ENCODE measurements around the gene KCTD11.
A peak's percentile ranks its signal among the peaks of the same experiment; 100 is the strongest.
"Not testable (repeated sequence)": the region's sequence is repeated elsewhere in the genome, so short reads cannot be mapped to it uniquely, and the experiment has no call there.

KCTD11 gene

GRCh38 chr17:7322520-7323194 is 29.3 kb upstream of the KCTD11 start:
- DNase-seq (ENCODE audit: low read depth in 2 of 3, low spot score in 2 of 3) = no peak

- DNase-seq (ENCODE audit: low read depth in 2 of 3, low spot score in 2 of 3) = peak in 1 of 3 experiments; percentile 74
Observed at GRCh38 chr17:7323731-7324437, 28.1 kb upstream of the KCTD11 start.

DNA sequence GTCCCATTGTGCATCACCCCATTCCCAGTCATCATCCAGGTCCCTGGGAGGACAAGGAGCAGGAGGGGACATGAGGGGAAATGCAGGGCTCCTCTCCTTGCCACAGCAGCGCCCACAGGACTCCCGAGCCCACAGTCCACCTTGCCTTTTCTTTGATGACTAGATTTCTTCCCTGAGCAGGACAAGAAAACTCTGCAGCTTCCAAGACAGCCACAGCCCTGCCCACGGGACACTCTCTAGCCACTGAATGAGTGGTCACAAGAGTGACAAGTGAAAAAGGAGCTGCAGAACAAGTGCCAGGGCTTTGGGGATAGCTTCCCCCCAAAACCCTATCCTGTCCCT is 27.6 kb upstream of the KCTD11 start:
- no peak for DNase-seq (ENCODE audit: low read depth in 2 of 3, low spot score in 2 of 3)

- DNase-seq (ENCODE audit: low read depth in 2 of 3, low spot score in 2 of 3) = no peak
Observed at GRCh38 chr17:7325031-7325528, 26.9 kb upstream of the KCTD11 start.

DNA sequence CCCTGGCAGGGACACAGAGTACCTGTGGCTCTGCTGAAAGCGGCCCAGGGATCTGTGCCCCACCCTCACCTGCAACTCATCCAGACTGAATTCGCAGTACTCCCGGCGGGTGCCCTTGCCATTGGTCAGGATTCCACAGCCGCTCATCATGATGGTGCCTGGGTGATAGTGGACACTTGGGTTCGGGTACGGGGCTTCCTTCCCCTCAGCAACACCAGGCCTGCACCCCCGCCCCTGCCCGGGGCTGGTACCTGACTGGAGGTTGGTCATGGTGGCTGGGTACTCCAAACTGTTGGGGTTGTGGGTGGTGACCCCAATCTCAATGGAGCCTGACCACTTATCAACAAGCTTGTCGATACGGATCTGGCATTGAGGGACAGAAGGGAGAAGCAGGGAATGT is 25.8 kb upstream of the KCTD11 start:
- no peak for DNase-seq (ENCODE audit: low read depth in 2 of 3, low spot score in 2 of 3)

DNA sequence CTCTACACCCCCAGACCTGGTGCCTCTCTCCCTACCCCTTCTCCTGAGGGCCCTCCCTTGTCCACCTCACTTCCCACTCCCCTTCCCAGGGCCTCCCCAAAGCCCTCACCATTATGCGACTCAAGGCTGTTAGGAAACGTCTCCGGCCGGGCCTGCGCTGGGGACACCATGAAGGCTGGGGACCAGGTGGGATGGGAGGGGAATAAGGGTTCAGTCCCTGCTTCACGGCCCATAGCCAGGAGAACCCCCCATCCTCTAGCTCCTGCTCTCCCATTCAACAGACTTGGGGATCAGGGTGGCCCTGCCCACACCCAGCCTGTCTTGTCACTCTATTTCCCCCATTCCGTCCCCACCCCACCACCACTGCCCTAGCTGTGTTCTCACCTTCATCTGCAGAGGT is 24.9 kb upstream of the KCTD11 start:
- no peak for DNase-seq (ENCODE audit: low read depth in 2 of 3, low spot score in 2 of 3)

DNA sequence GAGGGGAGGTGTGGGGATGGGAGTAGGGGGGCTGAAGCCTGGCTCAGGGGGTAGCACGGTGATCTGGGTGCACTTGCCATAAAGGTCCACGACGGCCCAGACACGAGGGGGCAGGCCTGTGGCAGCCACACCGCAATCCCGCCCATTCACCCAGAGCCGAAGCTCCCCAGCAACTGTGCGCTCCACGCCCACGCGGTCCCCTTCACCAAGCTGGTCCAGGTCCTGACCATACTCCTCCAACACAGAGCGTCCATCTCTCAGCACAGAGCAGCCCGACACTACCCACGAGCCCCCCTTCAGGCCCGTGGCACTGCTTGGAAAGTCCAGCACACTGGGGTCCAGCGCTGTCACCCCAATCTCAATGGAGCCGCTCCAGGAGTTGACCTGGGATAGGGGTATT is 24.5 kb upstream of the KCTD11 start:
- DNase-seq (ENCODE audit: low read depth in 2 of 3, low spot score in 2 of 3) = no peak

- no peak for DNase-seq (ENCODE audit: low read depth in 2 of 3, low spot score in 2 of 3)
Observed at GRCh38 chr17:7328009-7328408, 24.0 kb upstream of the KCTD11 start.

- no peak for DNase-seq (ENCODE audit: low read depth in 2 of 3, low spot score in 2 of 3)
Observed at GRCh38 chr17:7328840-7329373, 23.1 kb upstream of the KCTD11 start, which contains the start of gene NEURL4. NEURL4 (minus strand) TSS chr17:7329335; CDS start chr17:7329312, 23 bp downstream.

DNA sequence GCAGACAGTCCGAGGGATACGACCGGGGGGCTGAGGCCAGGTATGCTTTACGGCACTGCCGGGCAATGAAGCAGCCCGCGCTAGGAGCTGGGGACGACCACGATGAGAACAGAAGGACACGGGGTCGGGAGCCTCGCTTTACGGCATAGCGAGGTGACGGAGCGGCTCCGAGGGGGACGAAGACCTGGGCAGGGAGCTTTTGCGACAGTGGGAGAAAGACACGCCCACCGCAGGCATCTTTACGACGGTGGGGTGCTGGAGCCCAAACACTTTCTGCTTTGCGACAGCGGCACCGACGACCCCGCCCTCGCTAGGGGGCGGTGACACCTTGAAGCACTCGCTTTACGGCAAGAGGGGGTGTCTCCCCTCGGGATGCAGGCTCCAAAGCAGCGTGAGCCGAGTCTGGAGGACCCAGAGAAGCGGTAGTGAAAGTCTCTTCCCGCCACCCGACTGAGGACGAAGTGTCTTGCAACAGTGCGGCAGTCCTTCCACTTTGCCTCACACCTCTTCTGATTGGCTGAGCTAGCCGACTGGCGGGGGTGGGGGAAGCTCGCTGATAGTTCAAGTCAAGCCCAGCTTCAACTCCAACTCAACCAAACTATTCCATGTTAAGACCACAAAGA is 22.5 kb upstream of the KCTD11 start:
- DNase-seq (ENCODE audit: low read depth in 2 of 3, low spot score in 2 of 3) = peak; percentile 84 to 94 (median 89)

- DNase-seq (ENCODE audit: low read depth in 2 of 3, low spot score in 2 of 3) = peak in 2 of 3 experiments; percentile 74 to 75
Observed at GRCh38 chr17:7329997-7330637, 21.8 kb upstream of the KCTD11 start.

DNA sequence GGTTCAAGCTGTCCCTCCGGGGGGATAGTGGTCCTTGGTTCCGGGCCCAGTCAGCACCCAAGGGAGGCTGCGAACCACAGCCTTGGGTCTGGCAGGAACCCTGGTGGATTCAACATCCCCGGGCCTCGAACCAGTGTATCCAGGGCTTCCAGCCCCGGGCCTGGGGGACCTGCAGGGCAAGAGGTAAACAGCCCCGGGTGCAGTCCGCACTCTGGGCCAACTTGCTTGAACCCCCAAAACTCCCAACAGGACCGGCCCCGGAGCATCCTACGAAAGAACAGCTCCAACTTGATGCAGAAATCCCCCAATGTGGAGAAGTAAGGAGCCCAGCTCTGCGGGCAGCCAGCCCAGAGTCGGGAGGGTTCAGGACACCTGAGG is 21.3 kb upstream of the KCTD11 start:
- DNase-seq (ENCODE audit: low read depth in 2 of 3, low spot score in 2 of 3) = no peak

DNA sequence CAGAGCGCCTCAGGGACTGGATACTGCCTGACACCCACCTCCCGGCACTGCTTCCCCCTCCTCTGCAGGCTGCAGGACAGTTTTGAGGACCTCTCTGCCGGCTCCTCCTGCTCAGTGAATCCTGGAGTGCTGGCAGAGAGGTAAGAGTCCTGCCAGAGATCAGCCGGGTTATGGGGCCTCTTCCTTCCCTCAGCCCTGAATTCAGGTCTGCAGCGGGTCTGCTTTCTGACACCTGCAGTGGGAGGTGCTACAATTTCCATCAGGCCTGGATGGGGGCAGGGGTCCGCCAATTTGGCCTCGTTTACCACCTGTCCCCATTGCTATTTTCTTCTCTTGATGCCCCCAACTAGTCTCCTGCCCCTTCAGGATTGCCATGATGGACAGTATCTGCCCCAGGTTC is 19.9 kb upstream of the KCTD11 start:
- no peak for DNase-seq (ENCODE audit: low read depth in 2 of 3, low spot score in 2 of 3)

- DNase-seq (ENCODE audit: low read depth in 2 of 3, low spot score in 2 of 3) = not testable (repeated sequence)
Observed at GRCh38 chr17:7332600-7333069, 19.3 kb upstream of the KCTD11 start.

DNA sequence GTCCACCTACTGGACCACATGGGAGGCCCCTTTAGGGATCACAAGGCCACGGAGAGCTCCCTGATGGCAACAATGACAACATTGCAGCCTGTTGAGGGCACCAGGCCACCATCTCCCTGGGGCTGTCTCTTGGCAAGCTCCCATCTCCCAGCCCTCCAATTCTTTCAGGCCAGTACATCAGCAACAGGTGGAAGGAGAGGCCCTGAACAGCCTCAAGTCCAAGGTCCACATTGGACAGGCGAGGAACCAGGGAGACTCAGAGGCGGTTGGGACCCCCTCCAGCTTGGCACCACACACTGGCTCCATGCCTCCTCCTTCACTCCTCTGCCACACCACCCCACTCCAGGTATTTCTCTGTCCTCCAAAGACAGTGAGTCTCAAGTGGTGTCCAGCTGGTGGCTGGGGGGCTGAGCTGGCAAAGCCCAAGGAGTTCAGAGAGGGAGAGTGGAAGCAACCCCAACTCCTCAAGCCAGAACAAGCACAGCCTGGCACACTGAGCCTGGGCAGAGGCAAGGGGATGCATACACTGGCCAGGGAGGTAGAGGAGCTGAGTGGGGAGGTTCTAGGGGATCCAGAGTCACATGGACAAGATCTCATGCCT is 16.9 kb upstream of the KCTD11 start:
- no peak for DNase-seq (ENCODE audit: low read depth in 2 of 3, low spot score in 2 of 3)

DNA sequence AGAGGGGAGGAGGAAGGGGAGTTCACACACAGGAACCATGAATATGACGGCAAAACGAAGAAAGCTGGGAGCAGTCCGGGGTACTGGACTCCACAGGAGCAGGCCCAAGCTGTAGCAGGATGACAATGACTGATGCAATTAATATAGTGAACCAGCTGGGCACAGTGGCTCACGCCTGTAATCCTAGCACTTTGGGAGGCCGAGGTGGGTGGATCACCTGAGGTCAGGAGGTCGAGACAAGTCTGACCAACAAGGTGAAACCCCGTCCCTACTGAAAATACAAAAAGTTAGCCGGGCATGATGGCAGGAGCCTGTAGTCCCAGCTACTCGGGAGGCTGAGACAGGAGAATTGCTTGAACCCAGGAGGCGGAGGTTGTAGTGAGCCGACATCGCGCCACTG is 16.2 kb upstream of the KCTD11 start:
- not testable (repeated sequence) for DNase-seq (ENCODE audit: low read depth in 2 of 3, low spot score in 2 of 3)

DNA sequence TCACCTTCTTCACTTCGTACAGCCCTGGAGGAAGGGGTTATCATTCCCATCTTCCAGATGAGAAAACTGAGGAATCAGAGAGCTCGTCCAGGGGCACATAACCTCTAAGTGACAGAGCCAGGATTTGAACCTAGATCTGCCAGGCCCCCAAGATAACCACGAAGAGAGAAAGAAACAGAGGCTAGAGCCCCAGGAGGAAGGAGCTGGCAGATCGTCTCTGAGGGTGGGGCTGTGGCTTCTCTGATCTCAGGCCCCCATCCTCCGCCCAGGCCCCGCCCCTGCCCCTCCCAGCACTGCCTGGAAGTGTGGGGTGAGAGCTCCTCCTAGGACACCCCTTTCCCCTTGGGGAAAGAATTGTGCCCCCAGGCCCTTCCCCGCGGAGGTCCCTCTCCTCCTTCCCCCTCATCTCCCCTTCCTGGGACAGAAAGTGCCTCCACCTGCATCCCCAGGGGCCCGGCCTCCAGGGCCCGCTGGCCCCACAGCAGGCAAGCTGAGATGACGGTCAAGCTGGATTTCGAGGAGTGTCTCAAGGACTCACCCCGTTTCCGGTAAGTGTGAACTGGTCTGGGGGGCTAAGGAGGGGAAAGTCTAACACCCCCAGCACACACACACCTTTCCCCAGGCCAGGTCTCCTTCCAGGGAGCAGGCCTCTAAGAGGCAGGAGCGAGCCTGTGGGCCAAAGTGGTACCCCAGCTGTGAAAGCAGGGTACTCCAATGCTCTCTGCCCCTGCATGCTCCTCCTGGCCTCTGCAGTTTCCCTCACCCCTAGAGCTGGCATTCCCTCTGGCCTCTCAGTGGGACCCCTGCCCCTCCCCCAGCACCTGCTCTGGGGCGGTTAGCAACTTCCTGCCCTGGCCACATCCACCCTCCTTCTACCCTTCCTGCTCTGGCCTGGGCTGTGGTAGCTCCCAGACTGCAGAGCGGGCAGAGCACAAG is 15.5 kb upstream of the KCTD11 start, which contains the start of gene ACAP1:
Gene ACAP1, plus strand, starts transcription at position 290 of the 936 bp plus-strand sequence. Its CDS starts 206 bp downstream, at position 496.
- peak; percentile 62 to 73 (median 64) for DNase-seq (ENCODE audit: low read depth in 2 of 3, low spot score in 2 of 3)

DNA sequence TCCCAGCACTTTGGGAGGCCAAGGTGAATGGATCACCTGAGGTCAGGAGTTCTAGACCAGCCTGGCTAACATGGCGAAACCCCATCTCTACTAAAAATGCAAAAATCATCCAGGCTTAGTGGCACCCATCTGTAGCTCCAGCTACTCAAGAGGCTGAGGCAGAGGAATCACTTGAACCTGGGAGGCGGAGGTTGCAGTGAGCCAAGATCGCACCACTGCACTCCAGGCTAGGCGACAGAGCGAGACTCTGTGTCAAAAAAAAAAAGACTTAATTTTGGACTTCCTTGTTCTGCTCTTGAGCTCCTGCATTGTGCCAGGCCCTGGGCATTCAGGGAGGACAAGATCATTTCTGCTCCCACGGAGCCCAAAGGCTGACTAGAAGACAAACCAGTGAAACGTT is 14.4 kb upstream of the KCTD11 start:
- not testable (repeated sequence) for DNase-seq (ENCODE audit: low read depth in 2 of 3, low spot score in 2 of 3)

DNA sequence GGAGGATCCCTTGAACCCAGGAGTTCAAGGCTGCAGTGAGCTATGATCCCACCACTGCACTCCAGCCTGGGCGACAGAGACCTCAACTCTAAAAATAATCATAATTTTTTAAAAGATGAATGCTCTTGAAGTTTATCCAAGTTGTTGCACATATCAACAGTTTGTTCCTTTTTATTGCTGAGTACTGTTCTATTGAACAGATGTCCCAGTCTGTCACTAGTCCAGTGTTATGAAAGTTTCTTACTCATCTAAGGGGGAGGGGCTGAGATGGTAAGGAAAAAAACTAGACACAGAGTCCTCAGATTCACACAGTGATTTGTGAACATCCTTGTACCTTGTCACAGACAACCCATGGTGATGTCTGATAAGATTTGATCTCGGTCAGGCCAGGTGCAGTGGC is 11.8 kb upstream of the KCTD11 start:
- DNase-seq (ENCODE audit: low read depth in 2 of 3, low spot score in 2 of 3) = no peak

GRCh38 chr17:7341842-7342241 is 10.1 kb upstream of the KCTD11 start:
- no peak for DNase-seq (ENCODE audit: low read depth in 2 of 3, low spot score in 2 of 3)
